PFSK-1 (cell line): Measurements from ENCODE around the gene PCCA.

Experiments used
- FOXP2 ChIP-seq: optimal IDR thresholded peaks from 2 replicates; pipeline ENCODE3; 2011; ENCODE audit warnings: borderline replicate concordance, control low read depth, inconsistent platforms; ENCODE audit not compliant: insufficient read depth; ENCODE audit errors: extremely low read length, extremely low read depth
- POLR2AphosphoS5 ChIP-seq: IDR thresholded peaks from 2 replicates; pipeline ENCODE4 v1.6.1; 2012; ENCODE audit warnings: low read depth, mild to moderate bottlenecking, control low read depth, low read length, moderate library complexity
- TAF1 ChIP-seq: IDR thresholded peaks from 2 replicates; pipeline ENCODE4 v1.6.1; 2012; ENCODE audit warnings: low read length, control low read depth, borderline replicate concordance; ENCODE audit not compliant: insufficient read depth
- TF ChIP-seq, protein P1 (sequence below), 2 experiments: IDR thresholded peaks; 2 replicates each; pipeline versions ENCODE4 v1.6.1 to v1.8.0; 2011 to 2012; ENCODE audit warnings: low read depth in 2 of 2, low read length in 2 of 2, control low read depth in 1 of 2, inconsistent platforms in 1 of 2, mild to moderate bottlenecking in 1 of 2, moderate library complexity in 1 of 2; ENCODE audit not compliant: insufficient read depth in 1 of 2

DNA sequence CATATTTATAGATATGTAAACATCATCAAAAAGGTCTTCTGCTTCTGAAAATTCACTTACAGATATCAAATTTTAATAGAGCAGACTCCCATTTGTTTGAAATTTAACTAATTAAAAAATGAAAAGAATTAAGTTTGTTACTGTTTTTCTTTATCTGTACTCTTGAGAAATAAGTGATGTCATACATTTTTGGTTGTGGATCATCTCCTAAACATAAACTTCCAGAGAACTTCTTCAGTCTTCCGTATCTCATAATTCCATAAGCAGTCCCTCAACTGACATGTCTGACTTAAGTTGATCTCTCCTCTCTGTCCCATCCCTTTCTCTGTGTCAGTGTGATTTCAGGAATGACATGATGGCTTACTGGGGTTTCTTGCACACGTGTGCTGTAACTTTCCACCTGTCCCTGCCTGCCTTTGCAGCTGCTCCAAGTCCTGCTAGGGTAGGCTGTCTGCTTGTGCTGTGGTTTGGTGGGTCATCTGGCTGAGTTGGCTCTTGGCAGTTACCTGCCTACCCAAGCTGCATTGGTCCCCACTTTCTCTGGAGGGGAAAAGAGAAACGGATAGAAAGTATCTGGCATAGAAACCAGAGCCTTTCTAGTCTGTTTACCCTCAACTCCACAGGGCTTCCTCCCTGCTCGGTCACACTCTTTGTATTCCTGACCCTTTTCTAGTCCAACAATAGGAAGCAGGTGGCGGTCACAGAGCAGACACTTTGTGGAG, 372.6 kb downstream of the PCCA start:
- TF ChIP-seq POLR2AphosphoS5: no peak
- TF ChIP-seq FOXP2: no peak
- TF ChIP-seq TAF1: no peak
- TF ChIP-seq, protein P1, sequence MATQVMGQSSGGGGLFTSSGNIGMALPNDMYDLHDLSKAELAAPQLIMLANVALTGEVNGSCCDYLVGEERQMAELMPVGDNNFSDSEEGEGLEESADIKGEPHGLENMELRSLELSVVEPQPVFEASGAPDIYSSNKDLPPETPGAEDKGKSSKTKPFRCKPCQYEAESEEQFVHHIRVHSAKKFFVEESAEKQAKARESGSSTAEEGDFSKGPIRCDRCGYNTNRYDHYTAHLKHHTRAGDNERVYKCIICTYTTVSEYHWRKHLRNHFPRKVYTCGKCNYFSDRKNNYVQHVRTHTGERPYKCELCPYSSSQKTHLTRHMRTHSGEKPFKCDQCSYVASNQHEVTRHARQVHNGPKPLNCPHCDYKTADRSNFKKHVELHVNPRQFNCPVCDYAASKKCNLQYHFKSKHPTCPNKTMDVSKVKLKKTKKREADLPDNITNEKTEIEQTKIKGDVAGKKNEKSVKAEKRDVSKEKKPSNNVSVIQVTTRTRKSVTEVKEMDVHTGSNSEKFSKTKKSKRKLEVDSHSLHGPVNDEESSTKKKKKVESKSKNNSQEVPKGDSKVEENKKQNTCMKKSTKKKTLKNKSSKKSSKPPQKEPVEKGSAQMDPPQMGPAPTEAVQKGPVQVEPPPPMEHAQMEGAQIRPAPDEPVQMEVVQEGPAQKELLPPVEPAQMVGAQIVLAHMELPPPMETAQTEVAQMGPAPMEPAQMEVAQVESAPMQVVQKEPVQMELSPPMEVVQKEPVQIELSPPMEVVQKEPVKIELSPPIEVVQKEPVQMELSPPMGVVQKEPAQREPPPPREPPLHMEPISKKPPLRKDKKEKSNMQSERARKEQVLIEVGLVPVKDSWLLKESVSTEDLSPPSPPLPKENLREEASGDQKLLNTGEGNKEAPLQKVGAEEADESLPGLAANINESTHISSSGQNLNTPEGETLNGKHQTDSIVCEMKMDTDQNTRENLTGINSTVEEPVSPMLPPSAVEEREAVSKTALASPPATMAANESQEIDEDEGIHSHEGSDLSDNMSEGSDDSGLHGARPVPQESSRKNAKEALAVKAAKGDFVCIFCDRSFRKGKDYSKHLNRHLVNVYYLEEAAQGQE (IDR thresholded peaks at IDR 0.05; ENCODE audit: insufficient read depth in 1 of 2, low read depth in 2 of 2, low read length in 2 of 2): no peak
